Pericardium fibroblast (primary cell): ENCODE results near the gene AFF3. TPM values are rescaled to one million over a fixed set of nuclear protein-coding genes. Genes with fewer than 3 reads are reported as not detected.

Experiments used
- total RNA-seq: library from RNA; depleted of rRNA; stranded (reverse); fragments of >200 nt; gene quantifications from 2 replicates; pipeline ENCODE4 v1.2.3, GENCODE V29; 2015

The AFF3 gene, protein sequence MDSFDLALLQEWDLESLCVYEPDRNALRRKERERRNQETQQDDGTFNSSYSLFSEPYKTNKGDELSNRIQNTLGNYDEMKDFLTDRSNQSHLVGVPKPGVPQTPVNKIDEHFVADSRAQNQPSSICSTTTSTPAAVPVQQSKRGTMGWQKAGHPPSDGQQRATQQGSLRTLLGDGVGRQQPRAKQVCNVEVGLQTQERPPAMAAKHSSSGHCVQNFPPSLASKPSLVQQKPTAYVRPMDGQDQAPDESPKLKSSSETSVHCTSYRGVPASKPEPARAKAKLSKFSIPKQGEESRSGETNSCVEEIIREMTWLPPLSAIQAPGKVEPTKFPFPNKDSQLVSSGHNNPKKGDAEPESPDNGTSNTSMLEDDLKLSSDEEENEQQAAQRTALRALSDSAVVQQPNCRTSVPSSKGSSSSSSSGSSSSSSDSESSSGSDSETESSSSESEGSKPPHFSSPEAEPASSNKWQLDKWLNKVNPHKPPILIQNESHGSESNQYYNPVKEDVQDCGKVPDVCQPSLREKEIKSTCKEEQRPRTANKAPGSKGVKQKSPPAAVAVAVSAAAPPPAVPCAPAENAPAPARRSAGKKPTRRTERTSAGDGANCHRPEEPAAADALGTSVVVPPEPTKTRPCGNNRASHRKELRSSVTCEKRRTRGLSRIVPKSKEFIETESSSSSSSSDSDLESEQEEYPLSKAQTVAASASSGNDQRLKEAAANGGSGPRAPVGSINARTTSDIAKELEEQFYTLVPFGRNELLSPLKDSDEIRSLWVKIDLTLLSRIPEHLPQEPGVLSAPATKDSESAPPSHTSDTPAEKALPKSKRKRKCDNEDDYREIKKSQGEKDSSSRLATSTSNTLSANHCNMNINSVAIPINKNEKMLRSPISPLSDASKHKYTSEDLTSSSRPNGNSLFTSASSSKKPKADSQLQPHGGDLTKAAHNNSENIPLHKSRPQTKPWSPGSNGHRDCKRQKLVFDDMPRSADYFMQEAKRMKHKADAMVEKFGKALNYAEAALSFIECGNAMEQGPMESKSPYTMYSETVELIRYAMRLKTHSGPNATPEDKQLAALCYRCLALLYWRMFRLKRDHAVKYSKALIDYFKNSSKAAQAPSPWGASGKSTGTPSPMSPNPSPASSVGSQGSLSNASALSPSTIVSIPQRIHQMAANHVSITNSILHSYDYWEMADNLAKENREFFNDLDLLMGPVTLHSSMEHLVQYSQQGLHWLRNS (N-terminal part only)
- 0.17 and 0.58 TPM in 2 replicates for total RNA-seq

GRCh38 chr2:100142393-100142792, at the start of gene AFF3:
AFF3 (minus strand) TSS chr2:100142590; CDS start chr2:100104454, 38,136 bp downstream.

Other genes starting within 250 kb of the AFF3 start
- gene LONRF2, start 179.9 kb upstream of the AFF3 start, total RNA-seq = under 0.01 and 1.0 TPM in 2 replicates